Activated CD8-positive, alpha-beta memory T cell treated with anti-CD3 and anti-CD28 coated beads for 24 hours (primary cell): ENCODE results near the gene PSME1.

ENCODE experiments used
- DNase-seq: peaks from one replicate; pipeline ENCODE4 v3.0.0-alpha.2; 2020

PSME1 gene

DNA sequence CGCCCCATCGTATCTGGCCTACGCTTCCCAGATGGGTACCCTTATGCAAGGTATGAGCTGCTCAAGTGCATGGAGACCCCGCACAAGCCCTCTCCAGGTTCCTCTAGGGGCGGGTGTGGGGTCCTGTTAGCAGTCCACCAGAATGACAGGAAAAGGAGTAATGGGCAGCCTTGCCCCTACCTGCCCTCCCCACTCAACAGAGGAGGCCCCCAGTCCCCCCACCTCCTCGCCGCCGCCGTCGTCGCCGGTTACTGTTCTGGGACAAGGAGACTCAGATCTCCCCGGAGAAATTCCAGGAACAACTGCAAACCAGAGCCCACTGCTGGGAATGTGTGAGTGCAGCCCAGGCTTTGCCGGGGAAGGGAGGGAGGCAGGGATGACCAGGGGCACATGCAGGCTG lies 41.9 kb downstream of the PSME1 start:
- no peak for DNase-seq

DNA sequence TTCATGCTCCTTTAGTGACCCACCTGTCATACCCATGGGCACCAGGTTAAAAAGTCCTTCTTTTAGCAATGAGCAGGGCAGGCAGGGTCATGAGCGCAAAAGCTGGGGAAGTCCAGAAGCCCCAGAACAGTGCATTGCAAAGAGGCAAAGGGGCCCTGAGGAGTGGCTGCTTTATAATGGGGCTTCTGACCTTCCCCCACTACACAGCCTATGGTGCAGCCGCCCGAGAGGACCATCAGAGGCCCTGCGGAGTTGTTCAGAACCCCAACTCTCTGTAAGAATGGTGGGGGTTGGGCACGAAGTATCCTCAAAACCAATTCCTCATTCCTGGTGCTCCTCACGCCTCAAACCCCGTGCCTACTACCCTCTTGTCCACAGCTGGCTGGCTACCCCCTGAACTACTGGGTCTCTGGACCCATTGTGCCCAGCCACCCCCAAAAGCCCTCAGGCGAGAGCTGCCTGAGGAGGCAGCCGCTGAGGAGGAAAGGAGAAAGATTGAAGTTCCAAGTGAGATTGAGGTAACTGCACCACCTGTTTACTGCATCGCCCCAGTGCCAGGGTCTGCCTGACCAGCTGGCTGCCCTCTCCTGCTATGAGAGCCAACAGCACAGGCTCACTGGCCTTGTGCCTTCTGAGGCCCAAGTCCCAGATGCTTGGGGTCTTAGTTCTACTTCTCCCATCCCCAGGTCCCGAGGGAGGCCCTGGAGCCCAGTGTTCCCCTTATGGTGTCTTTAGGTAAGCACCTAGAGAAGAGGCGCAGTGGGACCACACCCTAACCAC lies 42.6 kb downstream of the PSME1 start:
- DNase-seq, result no peak

DNA sequence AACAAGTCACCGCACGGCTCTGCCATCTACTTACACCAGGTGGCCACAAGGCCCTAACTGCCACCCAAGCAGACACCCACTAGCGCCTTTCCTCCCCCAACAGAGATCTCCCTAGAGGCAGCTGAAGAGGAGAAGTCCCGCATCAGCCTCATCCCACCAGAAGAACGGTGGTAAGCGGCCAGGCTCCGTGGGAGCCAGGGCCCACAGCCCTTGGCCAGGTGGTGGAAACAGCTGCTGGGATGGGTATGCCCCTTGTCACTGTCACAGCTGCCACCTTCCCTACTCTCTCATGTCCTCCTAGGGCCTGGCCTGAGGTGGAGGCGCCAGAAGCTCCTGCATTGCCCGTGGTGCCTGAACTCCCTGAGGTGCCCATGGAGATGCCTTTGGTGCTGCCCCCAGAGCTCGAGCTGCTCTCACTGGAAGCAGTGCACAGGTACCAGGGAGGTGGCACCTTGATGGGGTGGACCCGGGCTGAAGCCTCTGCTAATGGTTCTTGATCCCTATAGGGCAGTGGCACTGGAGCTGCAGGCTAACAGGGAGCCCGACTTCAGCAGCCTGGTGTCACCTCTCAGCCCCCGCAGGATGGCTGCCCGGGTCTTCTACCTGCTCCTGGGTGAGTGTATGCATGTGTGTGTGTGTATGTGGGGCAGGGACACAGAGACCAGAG lies 43.4 kb downstream of the PSME1 start:
- DNase-seq, result no peak

DNA sequence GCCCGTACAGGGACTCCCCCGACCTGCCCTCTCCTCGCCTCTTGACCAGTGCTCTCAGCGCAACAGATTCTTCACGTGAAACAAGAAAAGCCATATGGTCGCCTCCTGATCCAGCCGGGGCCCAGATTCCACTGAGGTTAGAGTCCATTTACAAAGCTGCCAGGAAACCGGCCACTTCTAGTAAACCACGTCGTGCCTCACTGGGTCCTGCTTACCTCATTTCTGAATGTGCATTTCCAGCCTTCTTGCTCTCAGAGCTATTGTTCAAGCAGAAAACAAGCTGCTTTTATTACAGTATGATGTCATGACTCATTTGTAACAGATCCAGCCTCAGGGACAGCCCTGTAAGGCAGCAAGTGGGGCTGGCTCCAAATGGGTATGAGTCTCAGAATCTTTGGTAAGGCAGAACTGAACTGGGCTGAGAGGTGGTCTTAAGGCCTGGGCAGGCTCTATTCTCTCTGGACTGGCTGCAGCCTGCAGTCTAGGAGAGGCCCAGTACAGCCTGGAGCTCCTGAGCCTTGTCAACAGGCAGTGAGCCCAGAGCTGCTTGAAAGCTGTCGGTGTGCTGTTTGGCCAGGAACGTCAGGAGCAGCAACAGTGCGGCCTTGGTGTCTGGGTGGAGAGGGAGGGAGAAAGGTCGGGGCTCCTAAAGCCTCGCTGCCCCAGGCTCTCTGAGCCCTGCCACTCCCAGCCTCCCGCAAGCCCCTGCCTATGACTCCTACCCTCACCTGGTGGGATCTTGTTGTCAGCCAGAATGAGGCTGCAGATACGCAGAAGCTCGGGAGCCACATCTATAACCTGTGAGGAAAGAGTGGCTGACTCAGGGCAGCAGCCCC lies 44.2 kb downstream of the PSME1 start:
- DNase-seq, result no peak

DNA sequence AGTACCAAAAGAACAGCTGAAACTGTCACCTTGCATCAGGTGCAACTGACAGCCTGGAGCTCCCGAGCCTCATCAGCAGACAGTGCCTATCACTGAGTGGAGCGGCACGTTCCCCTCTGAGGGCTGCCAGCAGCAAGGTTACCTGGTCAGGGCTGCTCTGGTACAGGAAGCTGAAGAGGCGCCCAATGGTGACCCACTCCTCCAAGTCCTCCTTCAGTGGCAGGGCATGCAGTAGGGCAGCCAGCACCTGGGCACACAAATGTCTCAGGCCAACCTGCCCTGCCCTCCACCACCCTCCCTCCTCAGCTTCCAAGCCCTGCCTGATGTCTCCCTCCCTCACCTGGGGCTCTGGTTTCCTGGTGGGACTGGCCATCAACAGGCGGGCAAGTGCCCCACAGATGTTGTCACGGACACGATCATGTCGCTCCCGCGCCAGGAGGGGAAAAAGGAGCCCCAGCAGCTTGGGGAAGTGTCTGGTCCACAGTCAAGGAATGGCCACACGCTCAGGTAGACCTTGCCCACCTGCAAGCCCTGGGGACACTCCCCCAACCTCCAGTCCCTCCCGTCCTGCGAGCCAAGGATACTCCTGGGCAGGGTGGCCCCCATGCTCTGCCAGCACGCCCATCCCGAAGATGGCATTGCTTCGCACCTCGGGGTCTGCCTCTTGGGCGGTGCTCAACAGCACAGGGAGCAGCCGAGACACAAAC lies 45.5 kb downstream of the PSME1 start:
- no peak for DNase-seq

DNA sequence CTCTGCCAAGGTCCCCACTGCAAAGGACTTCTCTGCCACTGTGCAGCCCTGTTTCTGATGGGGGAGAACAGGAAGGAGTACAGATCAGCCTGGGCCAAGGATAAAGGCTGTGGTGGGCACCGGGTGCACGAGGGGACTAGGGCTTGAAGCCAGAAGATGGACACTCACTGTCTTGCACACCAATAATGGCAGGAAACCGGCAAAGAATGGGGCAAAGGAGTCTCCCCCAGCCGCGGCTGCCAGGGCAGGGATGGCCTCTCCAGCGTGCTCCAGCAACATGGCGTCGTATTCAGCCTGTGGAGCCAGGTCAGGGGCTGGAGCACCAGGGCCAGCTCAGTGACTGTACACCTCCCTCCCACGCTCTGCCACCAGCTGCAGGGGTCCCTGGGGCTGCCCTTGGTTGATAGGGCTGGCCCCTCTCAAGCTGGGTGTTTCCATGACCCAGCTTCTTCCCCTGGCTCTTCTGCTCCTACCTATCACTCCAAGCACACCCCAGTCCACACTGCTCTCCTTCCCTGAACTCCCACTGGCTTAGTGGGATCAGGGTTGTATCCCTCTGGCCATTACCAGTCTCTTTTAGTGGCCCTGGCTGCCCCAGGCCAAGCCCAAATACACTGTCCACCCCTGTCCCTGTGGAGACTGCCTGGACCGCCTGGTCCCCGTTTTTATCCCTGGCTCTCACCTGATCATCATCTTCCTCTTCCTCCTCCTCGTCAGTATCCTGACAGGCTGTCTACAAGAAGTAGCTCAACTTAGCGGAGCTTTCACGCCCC lies 46.3 kb downstream of the PSME1 start:
- no peak for DNase-seq

DNA sequence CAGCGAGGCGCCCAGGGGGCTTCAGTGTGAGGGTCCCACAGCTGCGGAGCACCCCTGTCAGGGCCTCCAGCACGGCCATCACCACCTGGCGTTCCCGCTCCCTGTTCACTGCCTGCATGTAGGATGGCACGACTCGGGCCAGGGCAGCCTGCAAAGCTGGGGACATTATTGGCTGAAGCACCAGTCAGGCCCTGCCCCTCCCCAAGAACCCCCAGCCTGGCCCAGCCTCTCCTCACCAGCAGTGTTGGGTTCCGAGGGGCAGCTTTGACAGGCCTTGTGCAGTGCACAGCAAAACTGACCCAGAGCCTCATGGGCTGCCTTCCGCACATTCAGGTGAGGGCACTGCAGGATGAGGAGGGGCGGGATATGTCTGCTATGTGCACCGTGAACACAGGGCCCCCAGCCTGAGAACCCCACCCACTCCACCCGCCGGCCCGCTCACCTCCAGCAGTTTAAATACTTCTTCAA lies 47.1 kb downstream of the PSME1 start:
- no peak for DNase-seq

DNA sequence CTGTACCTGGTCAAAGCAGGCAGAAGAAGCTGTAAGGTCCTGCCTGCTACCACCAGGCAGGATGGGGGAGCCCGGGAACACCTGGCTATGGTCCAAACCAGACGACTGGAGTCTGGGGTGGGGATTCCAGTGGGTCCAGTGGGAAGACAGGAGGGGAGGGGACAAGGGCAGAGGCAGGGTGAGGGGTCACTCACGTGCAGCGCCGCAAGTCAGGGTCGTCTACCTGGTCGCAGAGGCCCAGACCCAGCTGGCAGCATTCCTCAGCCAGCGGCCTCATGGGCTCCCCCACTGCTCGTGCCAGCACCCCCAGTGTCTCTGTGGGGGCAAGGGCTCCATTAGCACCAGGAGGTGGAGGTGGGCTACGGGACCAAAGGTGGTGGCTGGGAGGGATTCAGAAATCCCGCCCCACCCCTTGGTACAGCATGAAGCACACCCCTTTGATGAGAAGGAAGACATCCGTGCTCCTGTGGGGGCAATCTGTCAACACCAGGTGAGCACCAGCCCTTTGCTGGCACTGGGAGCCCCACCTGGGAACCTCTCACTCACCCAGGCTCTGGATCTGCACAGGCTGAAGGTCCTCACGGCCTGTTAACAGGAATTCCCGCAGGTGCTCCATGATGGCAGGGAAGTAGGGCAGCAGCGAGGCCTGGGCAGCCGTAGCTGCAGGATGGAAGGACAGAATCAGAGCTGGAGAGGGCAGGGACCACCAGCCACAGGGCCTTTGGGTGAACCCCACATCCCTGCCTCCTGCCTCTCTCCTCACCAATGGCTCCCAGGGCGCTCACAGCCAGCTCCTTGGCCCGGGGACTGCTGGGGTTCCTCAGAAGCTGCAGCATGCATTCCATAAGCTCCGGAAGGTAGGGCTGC lies 48.3 kb downstream of the PSME1 start:
- no peak for DNase-seq

DNA sequence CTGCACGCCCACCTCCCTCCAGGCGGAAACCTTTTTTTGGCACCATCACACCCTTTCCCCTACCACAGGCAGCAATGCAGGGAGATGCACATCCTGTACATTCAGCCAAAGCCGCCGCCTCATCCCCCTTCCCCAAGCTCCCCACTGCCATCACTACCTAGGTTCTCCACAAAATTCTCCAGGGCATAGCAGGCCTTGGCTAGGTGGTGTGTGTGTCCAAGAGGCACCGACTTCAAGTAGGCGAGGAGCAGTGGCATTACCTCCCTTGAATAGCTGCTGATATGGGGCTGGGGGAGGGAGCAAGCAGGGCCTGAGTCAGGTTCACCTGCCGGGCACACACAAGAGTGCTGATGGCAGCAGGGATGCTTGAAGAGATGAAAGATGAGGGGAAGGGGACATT lies 49.0 kb downstream of the PSME1 start:
- DNase-seq, result no peak

- no peak for DNase-seq
Observed at GRCh38 chr14:24185741-24186140, 49.7 kb downstream of the PSME1 start.

GRCh38 chr14:24186831-24187538 lies 51.0 kb downstream of the PSME1 start:
- DNase-seq, result no peak

DNA sequence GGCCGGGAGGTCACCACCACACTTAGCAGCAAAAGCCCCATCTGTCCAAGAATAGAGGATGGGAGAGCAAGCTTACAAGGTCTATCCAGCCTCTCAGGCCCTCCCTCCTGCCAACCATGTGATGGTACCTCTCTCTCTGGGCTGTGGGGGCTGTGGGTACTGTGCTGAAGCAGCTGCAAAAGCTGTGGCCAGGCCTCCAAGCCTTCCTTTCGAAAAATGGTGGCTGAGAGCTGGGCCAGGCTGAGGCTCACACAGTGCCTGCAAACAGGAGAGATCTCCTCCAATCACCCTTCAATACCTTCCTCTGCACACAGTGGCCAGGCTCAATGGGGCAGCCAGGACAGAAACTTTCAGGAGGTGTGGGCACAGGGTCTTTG lies 51.5 kb downstream of the PSME1 start:
- no peak for DNase-seq
